AG04449 (cell line): Measurements from ENCODE around the gene PRAMEF8.
"Not testable (repeated sequence)": the region's sequence is repeated elsewhere in the genome, so short reads cannot be mapped to it uniquely, and the experiment has no call there.

Source experiments
- CTCF ChIA-PET: fragments of 350-600 bp; formaldehyde crosslinking; extraction: SDS; loops from one replicate; lab custom pipeline; 2021; ENCODE audit warnings: antibody characterized with exemption; lab: Yijun Ruan, JAX
- POLR2A ChIA-PET: fragments of 400-600, 350-600 bp; formaldehyde crosslinking; extraction: SDS; loops from one replicate; lab custom pipeline; 2020; ENCODE audit warnings: antibody characterized with exemption, inconsistent platforms; lab: Yijun Ruan, JAX
- DNase-seq: peaks from one replicate; pipeline ENCODE4 v3.0.0-alpha.2; 2010; ENCODE audit warnings: low read depth, low spot score
- H3K4me3 ChIP-seq: 2 replicates; pipeline ENCODE4 v1.5.1; 2011; ENCODE audit warnings: low read depth, mild to moderate bottlenecking, control low read depth, low read length

PRAMEF8 gene

GRCh38 chr1:13285037-13285436, at the start of gene PRAMEF8:
PRAMEF8 (minus strand) TSS chr1:13285137; CDS start chr1:13284091, 1,046 bp downstream.
- H3K4me3 ChIP-seq, POLR2A ChIA-PET, DNase-seq, CTCF ChIA-PET: not testable (repeated sequence)

GRCh38 chr1:13315281-13315680, 30.3 kb upstream of the PRAMEF8 start, which contains the start of gene PRAMEF15:
PRAMEF15 (plus strand) TSS chr1:13315581; CDS start chr1:13318408, 2,827 bp downstream.
- POLR2A ChIA-PET, CTCF ChIA-PET, H3K4me3 ChIP-seq, DNase-seq: not testable (repeated sequence)

GRCh38 chr1:13303239-13303638, 18.3 kb upstream of the PRAMEF8 start, which contains the start of gene PRAMEF33:
PRAMEF33 (plus strand) TSS chr1:13303539; CDS start chr1:13305955, 2,416 bp downstream.
- POLR2A ChIA-PET, CTCF ChIA-PET, DNase-seq, H3K4me3 ChIP-seq: not testable (repeated sequence)

GRCh38 chr1:13302197-13302596, 17.3 kb upstream of the PRAMEF8 start:
- CTCF ChIA-PET, DNase-seq, H3K4me3 ChIP-seq, POLR2A ChIA-PET: not testable (repeated sequence)

- DNase-seq, POLR2A ChIA-PET, CTCF ChIA-PET, H3K4me3 ChIP-seq: not testable (repeated sequence)
Observed at GRCh38 chr1:13298699-13299098, 13.8 kb upstream of the PRAMEF8 start.

- DNase-seq, CTCF ChIA-PET, H3K4me3 ChIP-seq, POLR2A ChIA-PET: not testable (repeated sequence)
Observed at GRCh38 chr1:13297216-13297931, 12.4 kb upstream of the PRAMEF8 start.

- POLR2A ChIA-PET, H3K4me3 ChIP-seq, DNase-seq, CTCF ChIA-PET: not testable (repeated sequence)
Observed at GRCh38 chr1:13289030-13289429, 4.1 kb upstream of the PRAMEF8 start.

- DNase-seq, POLR2A ChIA-PET, H3K4me3 ChIP-seq, CTCF ChIA-PET: not testable (repeated sequence)
Observed at GRCh38 chr1:13279617-13280016, 5.3 kb downstream of the PRAMEF8 start.

- CTCF ChIA-PET, H3K4me3 ChIP-seq, POLR2A ChIA-PET, DNase-seq: not testable (repeated sequence)
Observed at GRCh38 chr1:13277016-13277415, 7.9 kb downstream of the PRAMEF8 start.

GRCh38 chr1:13265124-13265523, 19.8 kb downstream of the PRAMEF8 start:
- POLR2A ChIA-PET, DNase-seq, CTCF ChIA-PET, H3K4me3 ChIP-seq: not testable (repeated sequence)

GRCh38 chr1:13253898-13254297, 31.0 kb downstream of the PRAMEF8 start, which contains the start of gene PRAMEF5:
PRAMEF5 (plus strand) TSS chr1:13254198; CDS start chr1:13259269, 5,071 bp downstream.
- DNase-seq, H3K4me3 ChIP-seq, CTCF ChIA-PET, POLR2A ChIA-PET: not testable (repeated sequence)

- CTCF ChIA-PET, DNase-seq, POLR2A ChIA-PET, H3K4me3 ChIP-seq: not testable (repeated sequence)
Observed at GRCh38 chr1:13247122-13247521, 37.8 kb downstream of the PRAMEF8 start.

GRCh38 chr1:13246554-13246871, 38.4 kb downstream of the PRAMEF8 start:
- POLR2A ChIA-PET, H3K4me3 ChIP-seq, CTCF ChIA-PET, DNase-seq: not testable (repeated sequence)

GRCh38 chr1:13245841-13246553, 38.9 kb downstream of the PRAMEF8 start:
- CTCF ChIA-PET, POLR2A ChIA-PET: not testable (repeated sequence)

GRCh38 chr1:13243536-13244263, 41.2 kb downstream of the PRAMEF8 start:
- DNase-seq, CTCF ChIA-PET, POLR2A ChIA-PET, H3K4me3 ChIP-seq: not testable (repeated sequence)

More at GRCh38 chr1:13245841-13246553, 38.9 kb downstream of the PRAMEF8 start:
- H3K4me3 ChIP-seq, DNase-seq: not testable (repeated sequence)

GRCh38 chr1:13239633-13240032, 45.3 kb downstream of the PRAMEF8 start:
- H3K4me3 ChIP-seq, DNase-seq, POLR2A ChIA-PET, CTCF ChIA-PET: not testable (repeated sequence)
